SK-N-SH (cell line): ENCODE data around the gene HS1BP3.

Experiments used
- CHD2 ChIP-seq: fragments of 150-350 bp; IDR thresholded peaks from 2 replicates; pipeline ENCODE4 v1.6.1; 2018; ENCODE audit warnings: low read length; ENCODE audit not compliant: partially characterized antibody
- CTCF ChIP-seq: fragments of 200-600 bp; sonication (generic); IDR thresholded peaks from 2 replicates; pipeline ENCODE4 v1.6.1; 2017; ENCODE audit warnings: antibody characterized with exemption, mild to moderate bottlenecking, moderate library complexity
- ELF1 ChIP-seq: IDR thresholded peaks from 2 replicates; pipeline ENCODE4 v1.4.0; 2012
- EZH2phosphoT487 ChIP-seq: fragments of 200-600 bp; sonication (generic); IDR thresholded peaks from 2 replicates; pipeline ENCODE4 v1.6.1; 2017; ENCODE audit warnings: low read depth, mixed run types, mild to moderate bottlenecking, antibody characterized with exemption, moderate library complexity, borderline replicate concordance
- FOXJ3 ChIP-seq: sonication (generic); formaldehyde crosslinking; IDR thresholded peaks from 2 replicates; pipeline ENCODE4 v1.5.1; 2020; ENCODE audit warnings: mild to moderate bottlenecking, missing genetic modification reagents
- FOXM1 ChIP-seq: IDR thresholded peaks from 2 replicates; pipeline ENCODE4 v1.4.0; 2012; ENCODE audit warnings: low read depth, mild to moderate bottlenecking
- MEF2A ChIP-seq: IDR thresholded peaks from 2 replicates; pipeline ENCODE4 v1.4.0; 2012; ENCODE audit warnings: low read depth, borderline replicate concordance
- MXI1 ChIP-seq: IDR thresholded peaks from 2 replicates; pipeline ENCODE4 v1.6.1; 2012; ENCODE audit warnings: mild to moderate bottlenecking, low read depth, low read length, improper control_type of control experiment
- POLR2AphosphoS5 ChIP-seq: IDR thresholded peaks from 2 replicates; pipeline ENCODE4 v1.6.1; 2012; ENCODE audit warnings: low read depth, low read length
- TEAD4 ChIP-seq: IDR thresholded peaks from 2 replicates; pipeline ENCODE4 v1.4.0; 2012; ENCODE audit warnings: mild to moderate bottlenecking, borderline replicate concordance; ENCODE audit not compliant: insufficient read depth
- ZBTB33 ChIP-seq: IDR thresholded peaks from 2 replicates; pipeline ENCODE4 v1.4.0; 2012; ENCODE audit warnings: low read depth, borderline replicate concordance

- TF ChIP-seq CTCF, result no peak
- no peak for TF ChIP-seq ZBTB33
- TF ChIP-seq MEF2A, result no peak
- no peak for TF ChIP-seq EZH2phosphoT487
- TF ChIP-seq FOXM1, result no peak
- TF ChIP-seq FOXJ3 (CRISPR knock-in tag), result no peak
- no peak for TF ChIP-seq ELF1
- TF ChIP-seq CHD2, result no peak
- no peak for TF ChIP-seq TEAD4
- no peak for TF ChIP-seq MXI1
- TF ChIP-seq POLR2AphosphoS5, result no peak
Observed at GRCh38 chr2:20664431-20665242, 13.7 kb upstream of the HS1BP3 start.
